ENCODE data around the gene USP17L30. TPM values are rescaled to one million over a fixed set of nuclear protein-coding genes. Genes with fewer than 3 reads are reported as not detected.
"Not testable (repeated sequence)": the region's sequence is repeated elsewhere in the genome, so short reads cannot be mapped to it uniquely, and the experiment has no call there.

Gene USP17L30
- total RNA-seq, 1 donor from 2014 or later = not detected

- DNase-seq (ENCODE audit: low spot score); H3K4me3 ChIP-seq; H3K27ac ChIP-seq; H3K4me2 ChIP-seq; H3K36me3 ChIP-seq; H3K4me1 ChIP-seq; H3K4me1 Mint-ChIP-seq; H4K20me1 ChIP-seq (ENCODE audit: low read depth); H3K27ac Mint-ChIP-seq; H3K9me3 ChIP-seq (ENCODE audit: low read depth); H3K36me3 Mint-ChIP-seq; H2AFZ ChIP-seq (replicated peaks); H3K79me2 ChIP-seq (ENCODE audit: low read depth); H3K27me3 ChIP-seq; H3K9me3 Mint-ChIP-seq; H3K4me3 Mint-ChIP-seq; H3K27me3 Mint-ChIP-seq (ENCODE audit: insufficient read depth, low read depth); H3K9ac ChIP-seq; H3F3A ChIP-seq (ENCODE audit: low read depth): not testable (repeated sequence)
Observed at GRCh38 chr4:9406491-9406890, 43.6 kb downstream of the USP17L30 start.

GRCh38 chr4:9409793-9410192 lies 46.9 kb downstream of the USP17L30 start:
- Mint-ChIP-seq H3K27me3 (ENCODE audit: insufficient read depth, low read depth) (no peaks in the 10 kb centered on the region), H3K36me3 (no peaks in the 10 kb centered on the region), H3K27ac (no peak overlapping the region), H3K9me3 (peaks cover 7% of the 10 kb centered on the region), H3K4me1 (no peaks in the 10 kb centered on the region), H3K4me3 (no peak overlapping the region)
- no peaks in the 10 kb centered on the region for H3F3A ChIP-seq (ENCODE audit: low read depth)
- H3K9ac ChIP-seq = no peak overlapping the region
- no peaks in the 10 kb centered on the region for H3K79me2 ChIP-seq (ENCODE audit: low read depth)
- H3K4me3 ChIP-seq = no peak overlapping the region
- no peak overlapping the region for H2AFZ ChIP-seq (replicated peaks)
- H3K36me3 ChIP-seq = no peaks in the 10 kb centered on the region
- H4K20me1 ChIP-seq (ENCODE audit: low read depth) = no peaks in the 10 kb centered on the region
- no peak for DNase-seq (ENCODE audit: low spot score)
- H3K27ac ChIP-seq = no peak overlapping the region
- H3K27me3 ChIP-seq = no peaks in the 10 kb centered on the region
- no peak overlapping the region for H3K4me2 ChIP-seq
- TF ChIP-seq CTCF (IDR thresholded peaks at IDR 0.05) = no peak
- TF ChIP-seq EZH2phosphoT487 (IDR thresholded peaks at IDR 0.05) = no peak
- no peak for TF ChIP-seq EZH2 (IDR thresholded peaks at IDR 0.05)
- no peaks in the 10 kb centered on the region for H3K4me1 ChIP-seq
- no peaks in the 10 kb centered on the region for H3K9me3 ChIP-seq (ENCODE audit: low read depth)

Small RNAs within 50 kb of the gene (small RNA-seq; reads per million reads assigned to genes)
- gene RNA5SP153 = not detected

Other genes with a start within 250 kb of the USP17L30 start
- not detected in 2 replicates for gene FAM90A26, start 192.7 kb upstream of the USP17L30 start, total RNA-seq (ENCODE audit: low replicate concordance)
- not detected in 2 replicates for gene USP17L10, start 152.5 kb upstream of the USP17L30 start, total RNA-seq (ENCODE audit: low replicate concordance)
- not detected in 2 replicates for gene USP17L11, start 147.7 kb upstream of the USP17L30 start, total RNA-seq (ENCODE audit: low replicate concordance)
- gene USP17L12, start 143.0 kb upstream of the USP17L30 start, total RNA-seq (ENCODE audit: low replicate concordance) = not detected in 2 replicates
- gene USP17L13, start 138.2 kb upstream of the USP17L30 start, total RNA-seq (ENCODE audit: low replicate concordance) = 0.09 TPM in 1 of 2 replicates, not detected in the other
- gene USP17L15, start 128.7 kb upstream of the USP17L30 start, total RNA-seq (ENCODE audit: low replicate concordance) = not detected in 2 replicates
- 0.09 TPM in 1 of 2 replicates, not detected in the other for gene USP17L17, start 119.2 kb upstream of the USP17L30 start, total RNA-seq (ENCODE audit: low replicate concordance)
- gene USP17L18, start 114.5 kb upstream of the USP17L30 start, total RNA-seq (ENCODE audit: low replicate concordance) = not detected in 2 replicates
- gene USP17L19, start 109.8 kb upstream of the USP17L30 start, total RNA-seq (ENCODE audit: low replicate concordance) = not detected in 2 replicates
- gene USP17L20, start 105.0 kb upstream of the USP17L30 start, total RNA-seq (ENCODE audit: low replicate concordance) = not detected in 2 replicates
- not detected in 2 replicates for gene USP17L21, start 100.3 kb upstream of the USP17L30 start, total RNA-seq (ENCODE audit: low replicate concordance)
- not detected in 2 replicates for gene USP17L22, start 95.5 kb upstream of the USP17L30 start, total RNA-seq (ENCODE audit: low replicate concordance)
- not detected in 2 replicates for gene USP17L24, start 38.0 kb upstream of the USP17L30 start, total RNA-seq (ENCODE audit: low replicate concordance)
- gene USP17L25, start 33.2 kb upstream of the USP17L30 start, total RNA-seq (ENCODE audit: low replicate concordance) = not detected in 2 replicates
- not detected in 2 replicates for gene USP17L26, start 28.5 kb upstream of the USP17L30 start, total RNA-seq (ENCODE audit: low replicate concordance)
- gene USP17L5, start 23.7 kb upstream of the USP17L30 start, total RNA-seq (ENCODE audit: low replicate concordance) = not detected in 2 replicates
- gene USP17L27, start 19.0 kb upstream of the USP17L30 start, total RNA-seq (ENCODE audit: low replicate concordance) = not detected in 2 replicates
- gene USP17L28, start 14.2 kb upstream of the USP17L30 start, total RNA-seq (ENCODE audit: low replicate concordance) = not detected in 2 replicates
- not detected in 2 replicates for gene USP17L29, start 9.5 kb upstream of the USP17L30 start, total RNA-seq (ENCODE audit: low replicate concordance)
- not detected in 2 replicates for gene DEFB131A, start 81.3 kb downstream of the USP17L30 start, total RNA-seq (ENCODE audit: low replicate concordance)

All from neural progenitor cell (in vitro differentiated cells).